Activated CD8-positive, alpha-beta memory T cell treated with anti-CD3 and anti-CD28 coated beads, Interleukin-2, amount 50 U/mL, for 24 hours (primary cell): ENCODE data around the gene TLE4.

ENCODE experiments used
- DNase-seq: peaks from one replicate; pipeline ENCODE4 v3.0.0-alpha.2; 2020; ENCODE audit errors: extremely low read depth

Gene TLE4

GRCh38 chr9:79664375-79664831 is 92.6 kb downstream of the TLE4 start:
- DNase-seq, result no peak

DNA sequence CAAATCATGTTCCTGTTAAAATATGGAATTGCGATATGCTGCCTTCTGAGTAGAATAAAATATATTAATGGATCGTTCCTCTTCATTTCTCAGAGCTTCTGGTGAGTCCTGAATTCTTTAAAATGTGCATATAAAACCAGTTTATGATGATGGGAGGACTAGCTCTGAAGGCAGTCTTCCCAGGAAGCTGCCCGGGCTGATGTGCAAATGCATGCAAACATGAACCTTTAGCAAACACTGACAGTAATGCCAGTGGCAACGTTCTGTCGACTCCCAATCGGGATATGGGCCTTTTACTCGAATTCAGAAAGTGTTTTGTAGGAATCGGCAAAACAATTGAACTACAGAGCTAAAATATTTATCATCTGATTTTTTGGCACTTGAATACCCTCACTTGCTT is 93.6 kb downstream of the TLE4 start:
- no peak for DNase-seq

- DNase-seq, result no peak
Observed at GRCh38 chr9:79665931-79666330, 94.2 kb downstream of the TLE4 start.

DNA sequence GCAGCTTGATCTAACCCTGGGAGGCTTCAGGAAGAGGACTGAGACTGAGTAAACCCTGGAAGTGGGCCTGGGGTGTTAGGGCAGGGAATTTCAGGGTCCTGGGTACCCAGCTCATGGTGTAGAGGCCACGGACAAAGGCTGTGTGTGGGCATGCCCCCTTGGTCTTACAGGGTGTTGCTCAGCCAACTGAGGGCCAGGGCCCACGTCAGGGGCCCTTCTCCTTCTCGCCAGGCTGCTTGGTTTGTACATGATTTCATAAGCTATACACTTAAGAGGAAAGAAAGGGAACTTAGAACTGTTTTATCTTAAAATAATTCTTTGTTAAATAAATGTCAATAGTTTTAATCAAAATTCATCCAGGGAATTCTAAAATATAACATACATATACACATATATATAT is 95.4 kb downstream of the TLE4 start:
- no peak for DNase-seq

- no peak for DNase-seq
Observed at GRCh38 chr9:79667817-79668436, 96.2 kb downstream of the TLE4 start.

GRCh38 chr9:79668956-79669355 is 97.2 kb downstream of the TLE4 start:
- DNase-seq, result no peak

- no peak for DNase-seq
Observed at GRCh38 chr9:79670269-79670961, 98.7 kb downstream of the TLE4 start.

DNA sequence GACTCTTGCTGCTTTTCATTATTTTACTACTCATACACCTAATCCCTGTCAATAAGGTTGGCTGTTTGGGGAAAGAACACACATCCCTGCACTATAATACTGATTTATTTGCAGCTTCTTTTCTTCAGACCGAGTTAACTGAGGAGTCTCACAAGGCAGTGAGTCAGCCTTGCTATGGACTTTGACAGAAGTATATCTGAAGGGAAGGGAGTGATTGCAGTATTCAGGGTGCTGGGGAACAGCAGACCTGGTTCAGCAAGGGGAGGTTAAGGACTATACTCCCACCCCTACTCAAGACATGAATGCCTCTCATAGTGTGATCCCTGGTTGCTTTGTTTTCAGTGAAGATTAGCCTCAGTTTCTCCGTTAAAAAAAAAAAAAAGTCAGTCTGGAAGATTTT is 99.8 kb downstream of the TLE4 start:
- DNase-seq, result no peak

GRCh38 chr9:79672236-79672635 is 100.5 kb downstream of the TLE4 start:
- DNase-seq, result no peak

- DNase-seq, result no peak
Observed at GRCh38 chr9:79672891-79673290, 101.1 kb downstream of the TLE4 start.

DNA sequence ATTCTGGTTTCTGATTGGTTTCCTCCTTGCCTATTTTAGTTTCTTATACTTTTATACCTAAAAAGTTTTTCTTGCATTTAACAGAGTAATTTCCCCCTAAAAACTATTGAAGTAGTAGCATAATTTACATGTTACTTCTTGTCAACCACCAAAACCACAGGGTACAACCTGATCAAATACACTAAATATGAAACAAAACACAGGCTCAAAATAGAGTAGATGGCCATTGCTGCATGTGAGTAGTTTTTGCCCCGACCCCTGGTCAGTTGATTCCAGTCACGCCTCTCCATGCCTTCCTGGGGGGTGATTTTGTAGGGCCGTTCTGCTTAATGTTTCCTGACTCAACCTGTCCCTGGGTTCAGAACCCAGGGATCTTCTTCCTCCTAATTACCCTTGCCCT is 101.8 kb downstream of the TLE4 start:
- DNase-seq, result no peak

DNA sequence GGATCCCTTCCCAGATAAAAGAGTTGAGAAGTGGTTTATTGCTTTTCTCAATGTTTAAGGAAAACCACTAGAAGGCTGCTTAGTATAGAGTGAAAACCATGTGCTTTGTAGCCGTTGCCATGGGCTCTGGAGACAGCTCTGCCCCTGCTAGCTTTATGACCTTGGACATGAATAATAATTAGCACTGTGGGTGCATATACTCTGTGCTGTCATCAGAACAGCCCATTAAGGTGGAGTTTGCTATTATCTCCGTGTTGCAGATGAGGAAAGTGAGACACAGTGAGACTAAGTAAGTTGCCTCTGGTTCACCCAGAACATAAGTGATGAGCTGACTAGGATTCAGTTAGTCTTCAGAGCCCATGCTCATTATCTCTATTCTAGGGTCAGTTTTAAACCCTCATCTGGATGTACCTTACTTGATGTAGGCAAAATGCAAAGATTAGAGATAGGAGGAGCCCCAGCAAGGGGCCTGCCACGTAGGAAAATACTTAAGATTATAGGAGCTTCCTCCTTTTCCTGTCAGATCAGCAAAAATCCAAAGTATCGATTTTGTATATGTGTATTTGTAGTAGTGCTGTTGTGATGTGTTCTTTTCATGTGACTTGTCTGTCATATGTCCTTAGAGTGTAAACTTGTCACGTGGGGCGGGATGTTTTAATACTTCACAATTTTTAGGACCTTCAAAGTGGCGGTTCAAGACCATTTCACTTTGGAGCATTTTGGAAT is 102.5 kb downstream of the TLE4 start:
- no peak for DNase-seq

GRCh38 chr9:79681576-79681975 is 109.8 kb downstream of the TLE4 start:
- no peak for DNase-seq

GRCh38 chr9:79682076-79682736 is 110.4 kb downstream of the TLE4 start:
- no peak for DNase-seq

GRCh38 chr9:79684059-79684458 is 112.3 kb downstream of the TLE4 start:
- DNase-seq, result no peak

- no peak for DNase-seq
Observed at GRCh38 chr9:79684711-79685575, 113.2 kb downstream of the TLE4 start.

- no peak for DNase-seq
Observed at GRCh38 chr9:79685577-79685976, 113.8 kb downstream of the TLE4 start.

- no peak for DNase-seq
Observed at GRCh38 chr9:79686381-79687130, 114.8 kb downstream of the TLE4 start.

GRCh38 chr9:79687131-79687447 is 115.3 kb downstream of the TLE4 start:
- DNase-seq, result no peak

DNA sequence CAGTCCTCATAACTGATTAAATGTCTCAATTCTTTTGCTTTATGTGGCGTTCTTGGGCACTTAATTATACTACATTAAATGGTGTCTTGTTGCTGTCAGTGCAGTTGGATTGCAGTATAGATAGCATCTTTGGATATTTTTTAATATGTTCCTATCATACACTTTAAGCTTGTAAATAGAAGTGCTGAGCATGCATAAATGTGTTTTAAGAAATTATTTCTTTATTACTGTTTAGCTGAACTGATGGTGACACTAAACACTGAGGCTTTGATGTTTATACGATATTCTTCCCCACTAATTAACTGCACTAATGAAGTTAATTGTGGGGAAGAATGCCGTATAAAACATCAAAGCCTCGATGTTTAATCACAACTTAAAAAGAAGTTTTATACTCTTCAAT is 116.6 kb downstream of the TLE4 start:
- DNase-seq, result no peak

DNA sequence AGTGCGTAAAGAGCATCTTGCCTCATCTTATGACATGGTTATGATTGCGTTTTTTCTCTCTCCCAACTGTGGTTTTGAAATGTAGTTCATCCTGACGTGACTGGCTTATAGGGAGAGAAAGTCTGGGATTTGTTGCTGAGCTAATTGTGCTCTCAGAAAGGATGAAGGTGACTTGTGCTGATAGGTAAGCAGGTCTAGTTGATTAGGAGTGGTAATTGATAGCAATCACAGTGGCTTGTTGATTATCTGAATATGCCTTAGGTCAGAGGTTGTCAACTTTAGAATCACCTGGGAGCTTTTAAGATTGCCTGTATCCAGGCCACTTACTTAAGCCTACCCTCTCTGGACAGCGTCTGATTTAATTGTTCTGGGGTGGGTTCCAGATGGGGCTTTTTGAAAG is 117.8 kb downstream of the TLE4 start:
- DNase-seq, result no peak
